ENCODE results near the gene TNFAIP8.

TNFAIP8 gene

DNA sequence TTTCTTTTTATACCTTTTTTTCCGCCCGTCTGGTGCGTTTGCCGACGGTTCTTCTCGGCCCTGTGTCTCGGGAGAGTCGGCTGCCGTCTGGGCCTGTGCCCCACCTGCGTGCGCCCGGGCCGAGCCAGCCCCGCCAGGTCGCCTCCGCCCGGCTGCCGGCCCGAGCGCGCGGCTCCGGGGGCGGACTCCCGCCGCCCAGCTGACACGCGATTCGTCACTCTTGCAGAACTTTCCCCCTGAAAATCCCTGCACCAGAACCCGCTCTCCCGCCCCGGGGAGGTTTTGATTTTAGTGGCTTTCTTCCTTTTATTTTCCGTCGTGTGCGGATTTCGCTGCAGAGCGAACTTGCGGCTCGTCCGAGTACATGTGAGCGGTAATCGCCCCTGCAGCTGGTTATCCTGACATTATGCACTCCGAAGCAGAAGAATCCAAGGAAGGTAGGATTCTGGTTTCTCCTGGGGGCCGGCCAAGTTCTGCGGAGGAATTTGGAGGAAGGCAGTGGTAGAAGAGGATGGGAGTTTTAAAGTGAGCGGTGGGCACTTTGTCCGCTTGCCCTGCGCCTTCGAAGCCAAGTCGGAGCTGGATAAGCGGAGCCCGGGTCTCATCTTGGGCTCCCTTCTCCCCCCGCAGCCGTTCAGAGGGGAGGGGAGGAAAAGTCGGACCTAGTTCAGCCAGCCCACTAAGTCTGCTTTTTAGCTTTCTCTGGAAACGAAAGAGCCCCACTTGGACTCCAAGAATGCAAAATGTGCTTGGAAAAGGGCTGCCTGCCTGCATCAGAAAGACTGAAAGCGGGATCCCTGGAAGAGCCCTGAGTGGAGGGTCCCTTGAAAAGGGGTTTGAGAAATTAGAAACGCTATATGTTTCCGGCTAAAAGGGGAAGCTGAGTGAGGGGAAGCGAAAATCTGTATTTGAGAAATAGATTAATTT is at the start of gene TNFAIP8:
Gene TNFAIP8, plus strand, starts transcription at position 335 of the 927 bp plus-strand sequence. Its CDS starts 72 bp downstream, at position 407.
- no peak for DNase-seq

DNA sequence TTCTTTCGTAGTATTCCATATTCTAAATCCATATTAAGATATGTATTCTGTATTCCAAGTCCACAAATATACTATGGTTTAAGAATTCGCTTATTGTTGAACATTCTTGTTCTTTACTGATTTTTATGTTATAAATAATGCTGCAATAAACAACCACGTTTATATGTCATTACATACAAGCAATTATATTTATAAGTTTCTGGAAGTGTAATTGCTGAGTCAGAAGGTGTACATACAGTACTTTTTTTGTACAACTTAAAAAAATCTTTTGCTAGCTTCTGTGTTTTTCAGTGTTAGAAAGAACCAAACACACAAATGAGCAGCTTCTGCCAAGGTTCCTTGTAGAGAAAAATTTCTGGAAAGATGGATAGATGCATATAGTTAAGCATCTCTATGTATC is 48.6 kb upstream of the TNFAIP8 start:
- DNase-seq, result no peak

DNA sequence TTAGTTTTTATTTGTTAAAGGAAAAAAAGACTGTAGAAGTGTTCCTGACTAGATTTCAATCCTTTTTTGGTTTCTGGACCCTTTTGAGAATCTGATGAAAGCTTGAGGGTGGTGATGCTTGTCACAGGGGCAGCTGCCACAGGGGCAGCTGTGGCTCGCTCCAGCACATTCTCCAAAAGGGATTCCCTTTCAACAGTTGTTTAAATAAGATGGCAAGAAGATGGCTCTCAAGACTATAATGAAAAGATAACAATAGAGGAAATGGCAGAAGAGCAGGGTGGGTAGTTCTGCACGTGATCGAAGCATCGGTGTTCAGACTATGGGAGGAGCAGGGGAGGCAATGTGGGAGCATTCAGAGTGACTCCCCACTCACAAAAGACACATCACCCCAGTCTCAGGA is 46.5 kb upstream of the TNFAIP8 start:
- no peak for DNase-seq

DNA sequence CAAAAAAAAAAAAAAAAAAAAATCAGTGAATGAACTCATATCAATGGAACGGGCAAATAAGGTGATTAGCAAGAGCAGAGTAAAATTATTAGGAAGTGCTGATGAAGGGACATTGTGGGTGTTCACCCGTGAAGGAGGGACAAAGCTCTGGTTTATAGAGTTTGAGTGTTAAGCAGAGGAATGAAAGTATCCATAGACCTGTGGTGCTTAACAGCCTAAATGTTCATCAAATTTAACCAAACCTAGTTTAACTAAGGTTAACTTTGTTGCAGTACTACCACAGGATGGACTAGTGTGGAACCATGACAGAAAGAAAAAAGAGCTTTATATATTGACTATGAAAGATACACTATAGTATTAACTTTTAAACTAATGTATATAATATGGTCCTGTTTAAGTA is 44.1 kb upstream of the TNFAIP8 start:
- DNase-seq, result no peak

DNA sequence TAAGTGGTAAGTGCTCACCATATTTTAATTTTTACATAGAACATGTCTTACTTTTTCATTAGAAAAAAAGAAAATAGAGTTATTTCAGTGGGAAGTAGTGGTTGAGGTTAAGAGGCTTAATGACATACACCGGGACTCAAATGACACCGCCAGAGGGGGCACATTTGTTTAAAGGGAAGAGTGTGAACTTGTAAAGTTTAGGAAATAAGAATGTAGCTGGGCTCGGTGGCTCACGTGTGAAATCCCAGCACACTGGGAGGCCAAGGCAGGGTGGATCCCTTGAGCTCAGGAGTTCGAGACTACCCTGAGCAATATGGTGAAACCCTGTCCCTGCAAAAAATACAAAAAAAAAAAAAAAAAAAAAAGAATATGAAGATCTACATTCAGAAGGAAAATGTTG is 43.4 kb upstream of the TNFAIP8 start:
- DNase-seq, result no peak

DNA sequence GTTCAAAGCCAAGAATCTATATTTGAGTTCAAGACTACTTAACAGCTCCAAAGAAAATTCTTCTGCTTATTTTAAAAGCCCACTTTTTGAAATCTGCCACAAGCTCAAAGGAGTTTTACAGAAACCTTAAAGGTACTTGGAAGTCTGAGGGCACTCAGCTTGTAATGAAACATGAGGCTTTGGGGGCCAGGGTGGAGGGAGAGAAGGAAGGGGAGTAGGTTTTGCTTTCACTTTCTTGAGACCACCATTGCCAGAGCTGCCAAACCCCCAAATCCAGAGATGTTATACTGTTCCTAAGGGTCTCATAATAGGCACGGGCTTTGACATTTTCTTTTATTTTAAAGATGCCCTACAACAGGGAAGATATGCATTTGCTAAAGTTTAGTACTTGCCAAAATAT is 42.6 kb upstream of the TNFAIP8 start:
- no peak for DNase-seq

DNA sequence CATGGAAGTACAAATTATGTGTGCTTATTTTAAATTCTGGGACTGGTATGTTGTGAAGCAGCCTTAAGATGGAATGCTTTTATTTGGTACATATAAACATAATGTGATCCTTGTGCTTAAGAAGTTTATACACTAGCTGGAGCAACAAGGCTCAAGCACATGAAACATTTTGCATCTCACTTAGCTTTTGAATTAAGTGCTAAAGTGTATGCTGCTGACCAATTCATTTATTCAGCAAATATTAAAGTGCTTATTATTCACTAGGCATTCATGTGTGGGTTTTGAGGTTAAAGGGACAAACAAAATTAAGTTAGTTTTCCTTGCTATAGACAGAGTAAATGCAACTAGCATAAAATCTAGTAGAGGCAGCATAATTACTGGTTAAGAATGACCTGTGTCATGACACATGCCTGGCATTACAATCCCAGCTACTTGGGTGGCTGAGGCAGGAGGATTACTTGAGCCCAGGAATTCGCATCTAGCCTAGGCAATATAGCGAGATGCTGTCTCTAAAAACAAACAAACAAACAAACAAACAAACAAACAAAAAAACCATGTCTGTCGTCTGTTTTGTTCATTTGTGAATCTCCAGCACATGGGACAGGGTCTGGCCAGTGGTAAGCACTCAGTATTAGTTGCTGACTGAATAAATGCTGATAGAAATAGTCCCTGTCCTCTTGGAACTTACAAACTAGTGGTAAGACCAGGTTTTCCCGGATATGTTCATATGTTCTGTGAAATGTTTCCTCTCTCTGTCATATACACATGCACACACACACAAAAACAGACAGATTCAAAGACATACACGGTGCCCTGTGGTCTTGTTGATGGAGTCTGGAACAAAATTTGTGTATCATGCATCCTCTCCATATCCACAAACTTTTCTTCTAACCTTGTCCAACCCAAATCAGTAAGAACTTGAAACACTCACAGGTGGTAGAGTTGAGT is 41.9 kb upstream of the TNFAIP8 start:
- no peak for DNase-seq

DNA sequence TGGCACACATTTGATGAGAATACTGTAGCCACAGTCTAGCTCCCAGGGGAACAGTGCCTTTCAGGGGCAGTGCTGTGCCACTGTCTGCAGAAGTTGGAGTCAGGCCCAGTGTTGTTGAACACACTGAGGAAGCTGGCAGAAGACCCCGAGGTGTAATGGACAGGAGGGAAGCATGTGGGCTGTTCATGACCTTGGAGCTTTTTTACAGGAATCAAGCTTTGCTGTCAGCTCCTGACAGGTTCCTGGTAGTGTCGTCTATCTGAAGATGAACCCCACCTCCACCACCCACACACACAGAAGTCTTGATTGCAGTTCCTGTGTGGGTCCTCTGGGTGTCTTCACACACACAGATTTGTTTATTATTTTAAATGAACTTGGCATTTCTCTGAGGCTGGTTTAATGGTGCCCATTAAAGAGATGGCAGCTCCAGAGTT is 40.3 kb upstream of the TNFAIP8 start:
- DNase-seq, result no peak

DNA sequence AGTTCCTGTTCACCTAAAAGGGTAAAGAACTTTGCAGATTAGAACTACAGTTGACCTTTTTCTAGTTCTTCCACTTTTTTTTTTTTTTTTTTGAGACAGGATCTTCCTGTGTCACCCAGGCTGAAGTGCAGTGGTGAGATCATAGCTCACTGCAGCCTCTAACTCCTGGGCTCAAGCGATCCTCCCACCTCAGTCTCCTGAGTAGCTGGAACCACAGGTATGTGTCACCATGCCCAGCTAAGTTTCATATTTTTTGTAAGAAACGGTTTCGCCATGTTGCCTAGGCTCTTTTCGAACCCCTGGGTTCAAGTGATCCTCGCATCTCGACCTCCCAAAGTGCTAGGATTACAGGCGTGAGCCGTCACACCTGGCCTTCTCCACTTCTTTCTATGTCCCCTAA is 39.7 kb upstream of the TNFAIP8 start:
- DNase-seq, result no peak

DNA sequence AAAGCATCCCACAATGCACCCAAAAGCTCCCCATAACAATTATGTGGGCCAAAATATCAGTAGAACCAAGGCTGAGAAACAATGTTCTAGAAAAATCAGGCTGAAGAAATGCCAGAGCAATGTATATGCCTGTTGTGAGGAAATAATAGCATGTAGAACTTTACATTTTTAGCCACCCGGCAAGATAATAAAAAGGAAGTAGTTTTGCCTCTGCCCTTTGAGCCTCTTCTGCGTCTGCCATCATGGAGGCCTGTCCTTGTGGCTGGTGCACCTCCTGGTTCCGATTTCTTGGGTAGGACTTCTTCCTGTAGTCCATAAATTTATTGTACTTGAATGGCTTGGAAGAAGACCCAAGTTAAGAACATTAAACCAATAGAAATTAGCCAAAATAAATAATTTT is 38.9 kb upstream of the TNFAIP8 start:
- DNase-seq, result no peak

DNA sequence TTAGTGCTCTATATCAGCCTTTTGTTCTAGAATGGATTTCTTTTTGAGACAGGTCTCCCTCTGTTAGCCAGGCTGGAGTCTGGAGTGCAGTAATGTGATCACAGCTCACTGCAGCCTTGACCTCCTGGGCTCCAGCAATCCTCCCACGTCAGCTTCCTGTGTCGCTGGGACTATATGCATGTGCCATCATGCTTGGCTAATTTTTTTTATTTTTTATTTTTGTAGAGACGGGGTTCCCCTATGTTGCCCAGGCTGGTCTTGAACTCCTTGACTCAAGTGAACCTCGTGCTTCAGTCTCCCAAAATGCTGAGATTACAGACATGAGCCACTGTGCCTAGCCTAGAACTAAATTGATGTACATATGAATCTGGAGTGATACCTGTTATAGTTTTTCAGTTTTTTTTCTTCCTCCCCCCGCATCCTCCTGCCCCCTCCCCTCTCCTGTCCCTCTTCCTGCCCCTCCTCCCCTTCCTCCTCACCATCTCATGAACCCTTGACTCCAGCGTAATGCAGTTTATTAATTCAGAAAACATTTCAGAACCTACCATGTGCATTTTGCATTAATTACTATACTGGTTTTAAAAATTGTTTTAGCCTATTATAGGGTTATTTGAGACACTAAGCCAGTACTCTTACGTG is 37.4 kb upstream of the TNFAIP8 start:
- DNase-seq, result no peak

DNA sequence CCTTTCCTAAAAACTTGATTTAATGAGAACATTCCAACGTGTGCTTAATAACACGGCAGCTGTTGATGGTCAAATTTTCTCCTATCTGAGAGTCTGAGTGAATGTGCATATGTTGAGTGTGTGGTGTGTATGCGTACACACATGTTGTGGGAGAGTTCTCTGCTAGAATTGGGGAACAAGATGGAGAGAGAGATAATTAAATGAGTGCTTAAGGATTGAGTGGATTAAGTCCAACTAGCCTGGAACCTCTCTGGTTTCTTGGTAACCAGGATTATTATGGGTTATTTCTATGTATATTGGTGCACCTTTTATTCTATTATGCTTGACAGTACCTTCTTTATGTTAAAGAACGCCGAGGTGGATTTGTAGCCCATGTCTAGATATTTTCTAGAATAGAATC is 36.4 kb upstream of the TNFAIP8 start:
- no peak for DNase-seq

DNA sequence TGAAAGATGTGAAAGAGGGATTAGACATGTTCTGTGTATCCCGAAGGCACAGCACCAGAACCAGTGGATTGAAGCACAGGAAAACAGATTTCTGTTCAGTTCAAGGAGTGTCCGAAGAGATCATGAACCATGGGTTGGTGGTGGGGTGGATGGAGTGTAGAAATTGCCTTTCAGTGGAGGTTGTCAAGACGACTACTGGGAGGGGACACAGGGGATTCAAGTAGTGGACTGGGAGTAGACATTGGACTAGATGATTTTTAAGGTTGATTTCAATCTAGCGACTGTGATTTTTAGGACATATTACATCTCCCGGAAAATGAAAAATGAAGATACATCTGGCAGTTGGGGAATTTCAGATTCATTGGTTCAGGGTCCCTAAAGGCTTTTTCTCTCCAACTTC is 35.9 kb upstream of the TNFAIP8 start:
- DNase-seq, result no peak

DNA sequence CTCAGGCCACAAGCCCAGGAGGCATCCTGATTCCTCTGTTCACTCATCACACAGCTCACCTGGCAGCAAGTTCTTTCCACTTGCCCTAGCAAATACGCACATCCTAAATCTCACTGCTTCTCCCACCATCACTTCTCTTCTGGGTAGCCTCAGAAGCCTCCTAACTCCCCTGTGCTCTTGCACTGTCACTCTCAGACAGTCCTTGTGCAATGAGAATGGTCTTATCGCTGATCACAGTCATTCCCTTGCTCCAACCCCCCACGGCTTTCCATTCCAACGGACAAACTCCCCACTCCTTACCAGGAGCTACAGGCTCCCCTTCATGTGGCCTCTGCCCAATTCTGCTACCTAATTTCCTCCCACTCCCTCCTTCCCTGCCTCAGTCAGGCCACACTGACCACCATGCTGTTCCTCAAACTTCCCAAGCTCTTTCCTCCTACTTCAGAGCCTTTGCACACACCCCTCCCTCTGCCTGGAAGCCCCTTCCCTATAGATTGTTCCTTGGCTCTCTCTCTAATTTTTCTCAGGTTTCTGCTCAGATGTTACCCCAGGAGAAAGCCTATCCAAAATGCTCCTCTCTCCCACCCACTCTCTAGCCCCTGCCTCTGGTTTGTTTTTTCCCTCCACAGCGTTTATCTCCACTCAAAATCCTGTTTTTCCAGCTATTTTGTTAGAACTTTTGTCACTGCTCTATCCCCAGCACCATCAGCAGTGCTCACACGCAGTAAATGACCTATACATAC is 34.1 kb upstream of the TNFAIP8 start:
- DNase-seq, result no peak

DNA sequence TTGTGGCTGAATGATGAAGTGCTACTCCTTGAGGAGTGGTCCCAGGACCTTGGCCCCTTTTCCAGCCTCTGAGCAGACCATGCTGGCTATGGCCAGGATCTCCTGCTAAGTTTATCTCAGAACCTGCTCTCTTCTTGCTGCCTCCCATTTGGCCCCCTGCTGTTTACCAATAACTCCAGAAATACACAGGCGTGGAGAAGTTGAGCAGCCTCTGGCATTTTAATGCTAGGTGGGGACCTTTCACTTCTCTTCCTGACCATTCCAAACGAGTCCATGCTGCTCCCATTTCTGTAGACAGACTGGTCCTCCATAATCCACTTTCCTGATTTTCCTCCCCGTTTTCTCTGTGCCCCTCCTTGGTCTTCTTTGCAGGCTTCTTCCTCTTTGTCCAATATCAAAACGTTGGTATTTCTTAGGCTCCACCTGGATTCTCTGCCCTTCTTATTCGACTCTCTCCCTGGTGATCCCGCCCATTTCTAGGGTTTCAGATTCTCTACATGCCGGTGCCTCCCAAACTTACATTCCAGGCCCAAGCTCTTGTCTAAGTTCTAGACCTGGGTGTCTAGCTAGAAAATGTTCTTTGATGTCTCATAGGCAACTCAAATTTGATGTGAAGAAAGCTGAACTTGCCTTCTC is 33.4 kb upstream of the TNFAIP8 start:
- no peak for DNase-seq

DNA sequence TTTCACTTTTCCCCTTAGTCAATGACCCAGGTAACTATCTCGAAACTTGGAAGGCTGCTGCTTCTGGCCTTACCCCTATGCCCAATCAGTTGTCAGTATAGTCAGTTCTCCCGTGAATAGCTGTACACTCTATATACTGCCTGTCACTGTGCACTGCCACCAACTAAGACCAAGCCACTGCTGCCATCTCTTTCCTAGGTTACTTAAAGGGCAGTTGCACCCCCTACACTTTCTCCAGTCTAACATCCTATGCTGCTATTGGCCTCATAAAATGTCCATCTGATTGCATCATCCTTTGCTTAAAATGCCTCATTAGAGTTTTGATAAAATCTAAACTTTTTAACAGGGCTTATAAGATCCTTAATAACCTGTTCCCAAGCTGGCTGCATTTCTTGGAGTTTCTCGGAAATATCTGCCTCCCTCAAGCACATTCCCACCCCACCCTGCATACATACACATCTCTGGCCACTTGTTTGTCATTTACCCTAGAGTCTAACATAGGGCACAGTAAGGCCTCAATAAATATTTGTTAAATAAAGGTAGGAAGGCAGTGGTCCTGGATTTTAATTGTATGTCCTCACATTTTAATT is 32.8 kb upstream of the TNFAIP8 start:
- no peak for DNase-seq

DNA sequence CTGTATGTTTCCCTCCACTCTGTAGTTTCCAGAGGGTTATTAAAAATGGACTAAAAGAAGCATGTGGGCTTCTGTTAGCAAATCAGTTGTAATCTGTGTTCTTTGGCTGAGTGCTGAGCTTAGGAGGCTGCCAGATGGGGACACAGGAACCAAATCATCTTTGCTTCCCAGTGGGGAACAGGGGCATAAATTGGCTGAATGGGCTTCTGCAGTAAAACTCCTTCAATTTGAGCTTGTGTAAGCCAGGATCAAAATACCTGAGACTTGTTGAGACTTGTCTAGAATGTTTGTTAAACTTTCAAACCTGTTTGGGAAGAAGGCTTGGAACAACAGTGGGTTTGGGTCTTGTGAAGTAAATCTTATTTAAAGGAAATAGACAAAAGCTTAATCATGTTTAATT is 32.2 kb upstream of the TNFAIP8 start:
- no peak for DNase-seq

DNA sequence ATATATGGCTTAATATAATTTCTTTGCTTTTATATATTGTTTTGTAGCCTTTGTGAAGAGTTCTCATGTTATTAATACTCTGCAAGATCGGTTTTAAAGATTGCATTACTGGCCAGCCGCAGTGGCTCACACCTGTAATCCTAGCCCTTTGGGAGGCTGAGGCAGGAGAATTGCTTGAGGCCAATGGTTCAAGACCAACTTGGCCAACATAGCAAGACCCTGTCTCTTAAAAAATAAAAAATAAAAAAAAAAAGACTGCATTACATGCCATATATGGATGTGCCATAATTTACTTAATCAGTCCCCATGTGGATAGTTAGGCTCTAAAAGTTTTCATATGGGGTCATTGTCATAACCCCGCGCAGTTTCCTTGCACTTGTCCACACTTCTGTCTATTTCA is 31.0 kb upstream of the TNFAIP8 start:
- no peak for DNase-seq

DNA sequence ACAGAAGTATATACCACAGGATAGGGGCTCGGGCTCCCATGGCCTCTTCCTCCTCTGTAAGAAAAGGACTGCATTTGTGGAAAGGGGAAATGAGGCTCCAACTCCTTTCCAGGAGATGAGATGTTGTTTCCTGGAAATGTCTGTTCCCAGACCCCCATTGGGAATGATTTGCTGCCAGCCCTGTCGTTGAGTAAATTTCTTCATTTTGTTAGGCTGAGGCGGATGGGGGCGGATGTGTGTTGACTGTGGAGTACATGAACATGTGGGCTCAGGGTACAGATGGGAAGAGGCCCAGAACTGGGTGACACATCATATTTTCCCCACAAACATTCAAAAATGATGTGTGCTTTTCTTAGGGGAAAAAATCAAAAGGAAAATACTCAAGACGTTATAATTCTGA is 28.8 kb upstream of the TNFAIP8 start:
- DNase-seq, result no peak

DNA sequence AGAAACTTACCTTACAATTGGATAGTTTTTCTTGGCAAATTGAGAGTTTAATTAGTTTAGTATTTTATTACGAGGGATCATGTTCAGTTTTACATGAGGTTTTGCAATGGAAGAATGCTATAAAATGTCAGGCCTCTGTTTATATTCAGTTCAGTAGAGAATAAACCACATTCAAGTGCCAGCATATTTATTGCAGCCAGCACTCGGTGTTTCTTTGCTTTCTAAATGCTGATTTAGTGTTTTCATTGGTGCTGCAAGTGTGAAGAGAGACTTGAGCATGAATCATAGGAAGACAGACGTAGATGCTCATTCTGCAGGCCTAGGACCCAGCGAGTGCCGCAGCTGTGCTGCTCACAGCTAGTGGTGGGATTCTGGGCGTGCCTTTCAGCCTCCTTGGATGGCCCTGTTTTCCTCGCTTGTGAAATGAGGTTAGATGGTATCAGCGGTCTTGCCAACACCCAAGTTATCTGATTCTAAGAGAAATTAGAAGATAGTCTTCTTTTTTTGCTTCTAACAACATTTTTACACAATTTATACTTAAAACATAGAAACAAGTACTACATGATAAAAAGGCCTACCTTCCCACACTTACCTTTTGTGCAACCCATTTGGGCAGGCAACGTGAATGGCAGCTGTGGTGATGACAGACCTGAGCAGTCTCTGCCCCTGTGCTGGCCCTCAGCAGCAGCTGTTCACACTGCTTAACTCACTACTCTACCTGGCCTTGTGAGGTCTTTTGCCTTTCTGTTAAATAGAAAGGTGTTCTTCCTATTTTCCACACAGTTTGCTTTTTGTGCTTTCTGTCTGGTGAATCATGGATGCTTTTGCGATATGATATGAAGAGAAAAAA is 26.8 kb upstream of the TNFAIP8 start:
- no peak for DNase-seq

DNA sequence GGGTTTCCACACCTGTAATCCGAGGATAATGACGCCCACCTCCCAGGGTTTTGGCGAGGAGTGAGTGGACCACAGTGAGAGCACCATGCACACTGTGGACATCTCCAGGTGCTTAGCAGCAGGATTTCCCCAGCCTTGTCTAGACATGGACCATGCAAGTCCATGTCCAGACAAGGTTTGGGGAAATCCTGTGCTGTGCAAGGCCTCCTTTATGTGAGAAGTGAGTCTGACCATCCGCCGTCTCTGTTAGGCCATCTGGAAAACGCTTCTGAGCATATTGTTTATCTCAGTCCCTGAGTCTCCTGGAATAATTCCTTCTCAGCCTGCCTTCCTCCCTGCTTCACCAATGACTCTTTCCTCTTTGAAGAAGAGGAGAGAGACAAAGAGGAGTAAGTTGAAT is 26.2 kb upstream of the TNFAIP8 start:
- DNase-seq, result no peak

All from NCI-H510A (cell line).